Keratinocyte (primary cell): ENCODE results near the gene S100P. TPM values are rescaled to one million over a fixed set of nuclear protein-coding genes. Genes with fewer than 3 reads are reported as not detected.

ENCODE experiments used
- DNase-seq: peaks from one replicate; pipeline ENCODE4 v3.0.0-alpha.2; 2011; ENCODE audit warnings: low read depth, missing footprints, low spot score
- FAIRE-seq: peaks from 2 replicates; lab custom pipeline; 2011; peaks lifted over from hg19 to GRCh38; lab: Jason Lieb, UNC
- H2AFZ ChIP-seq: 2 replicates; pipeline ENCODE4 v1.6.0; 2012; ENCODE audit warnings: low read length, control low read depth, inconsistent platforms; ENCODE audit not compliant: control insufficient read depth
- H3K27ac ChIP-seq: 2 replicates; pipeline ENCODE4 v1.5.1; 2011; ENCODE audit warnings: low read length; ENCODE audit not compliant: control insufficient read depth, insufficient read depth
- H3K27me3 ChIP-seq: 3 replicates; pipeline ENCODE4 v1.6.0; 2011; ENCODE audit warnings: low read length; ENCODE audit not compliant: control insufficient read depth, insufficient read depth; ENCODE audit errors: extremely low read depth
- H3K36me3 ChIP-seq, 2 experiments: 2 replicates in 1 of 2; 3 replicates in 1 of 2; pipeline ENCODE4 v1.5.1; 2011; ENCODE audit warnings: low read length in 2 of 2, mild to moderate bottlenecking in 1 of 2; ENCODE audit not compliant: control insufficient read depth in 2 of 2, insufficient read depth in 2 of 2; ENCODE audit errors: extremely low read depth in 1 of 2
- H3K4me1 ChIP-seq: 3 replicates; pipeline ENCODE4 v1.5.1; 2011; ENCODE audit warnings: low read length; ENCODE audit not compliant: control insufficient read depth, insufficient read depth; ENCODE audit errors: extremely low read depth
- H3K4me2 ChIP-seq: 3 replicates; pipeline ENCODE4 v1.6.0; 2011; ENCODE audit warnings: low read depth, low read length; ENCODE audit not compliant: control insufficient read depth, insufficient read depth; ENCODE audit errors: extremely low read depth
- H3K4me3 ChIP-seq, 3 experiments: fragments of 200-600 bp in 1 of 3; sonication (generic) in 1 of 3; 2 replicates in 2 of 3; 3 replicates in 1 of 3; pipeline ENCODE4 v1.5.1; 2011 to 2016; ENCODE audit warnings: low read length in 3 of 3, mild to moderate bottlenecking in 3 of 3, control low read depth in 2 of 3, inconsistent platforms in 1 of 3, low read depth in 1 of 3, mixed read lengths in 1 of 3, mixed run types in 1 of 3, moderate library complexity in 1 of 3; ENCODE audit not compliant: control insufficient read depth in 2 of 3, insufficient read depth in 2 of 3; ENCODE audit errors: extremely low read depth in 1 of 3
- H3K79me2 ChIP-seq: 2 replicates; pipeline ENCODE4 v1.6.0; 2012; ENCODE audit warnings: low read length; ENCODE audit not compliant: control insufficient read depth, insufficient read depth
- H3K9ac ChIP-seq: 3 replicates; pipeline ENCODE4 v1.6.0; 2011; ENCODE audit warnings: low read length; ENCODE audit not compliant: control insufficient read depth, insufficient read depth; ENCODE audit errors: extremely low read depth
- H3K9me1 ChIP-seq: 3 replicates; pipeline ENCODE4 v1.6.0; 2011; ENCODE audit warnings: low read length; ENCODE audit not compliant: control insufficient read depth, insufficient read depth; ENCODE audit errors: extremely low read depth
- H3K9me3 ChIP-seq: 2 replicates; pipeline ENCODE4 v1.5.1; 2012; ENCODE audit warnings: low read depth, low read length; ENCODE audit not compliant: control insufficient read depth
- H4K20me1 ChIP-seq: 3 replicates; pipeline ENCODE4 v1.6.0; 2011; ENCODE audit warnings: low read length; ENCODE audit not compliant: control insufficient read depth, insufficient read depth; ENCODE audit errors: extremely low read depth
- CTCF ChIP-seq, 3 experiments: IDR thresholded peaks in 1 of 3; conservative IDR thresholded peaks in 1 of 3; optimal IDR thresholded peaks in 1 of 3; 2 replicates in 2 of 3; 3 replicates in 1 of 3; pipeline versions ENCODE3 to v1.5.1; 2011; ENCODE audit warnings: low read length in 3 of 3, mild to moderate bottlenecking in 3 of 3, moderate library complexity in 2 of 3, control low read depth in 1 of 3, inconsistent platforms in 1 of 3; ENCODE audit not compliant: insufficient read depth in 2 of 3; ENCODE audit errors: extremely low read depth in 1 of 3
- EZH2 ChIP-seq: IDR thresholded peaks from one replicate; pipeline ENCODE4 v1.6.1; 2012; ENCODE audit warnings: inconsistent platforms, mild to moderate bottlenecking, low read length, moderate library complexity
- dilution Hi-C: fragments of 300-500 bp; cut with MboI; formaldehyde crosslinking; loops from one replicate; pipeline ENCODE4 v1.7.0; 2020; ENCODE audit warnings: low sequenced_read_pairs; ENCODE audit not compliant: extremely low pct_ligation_motif_present
- polyA plus RNA-seq, 5 experiments: library from polyadenylated mRNA; depleted of rRNA in 3 of 5; stranded (reverse) in 3 of 5; stranded (forward) in 1 of 5; unstranded in 1 of 5; fragments of >200 nt; gene quantifications; 1 replicate in 1 of 5; 2 replicates in 3 of 5; 3 replicates in 1 of 5; pipeline versions ENCODE4 v1.2.1 to v1.2.3, GENCODE V29; 2011 to 2012; ENCODE audit warnings: missing spikeins in 2 of 5, low read depth in 1 of 5, low replicate concordance in 1 of 5

The S100P gene
- polyA plus RNA-seq, 1 donor (not counting 4 experiments of a cell fraction or from before 2014, with no cell fraction given) = 1.7 TPM

- no peak for DNase-seq
- Histone ChIP-seq H2AFZ (no peak overlapping the region), H4K20me1 (no peaks in the 10 kb centered on the region), H3K4me3 (no peak overlapping the region), H3K4me1 (peaks cover 17% of the 10 kb centered on the region), H3K9me1 (no peaks in the 10 kb centered on the region), H3K9me3 (no peaks in the 10 kb centered on the region), H3K27me3 (no peaks in the 10 kb centered on the region), H3K27ac (no peak overlapping the region), H3K36me3 (no peaks in the 10 kb centered on the region), H3K9ac (no peak overlapping the region), H3K79me2 (no peaks in the 10 kb centered on the region), H3K4me2 (no peak overlapping the region)
- FAIRE-seq = no peak
- dilution Hi-C loops = no loop called here
- TF ChIP-seq EZH2 = no peak
Observed at GRCh38 chr4:6689506-6689960, 4.1 kb upstream of the S100P start.

GRCh38 chr4:6692379-6692778, 1.3 kb upstream of the S100P start:
- Histone ChIP-seq H3K27ac (no peak overlapping the region), H3K4me2 (no peak overlapping the region)
- dilution Hi-C loops = no loop called here

More at GRCh38 chr4:6692379-6692778, 1.3 kb upstream of the S100P start:
- no peak overlapping the region for H3K4me3 ChIP-seq
- H2AFZ ChIP-seq = no peak overlapping the region
- H3K9me3 ChIP-seq = no peaks in the 10 kb centered on the region
- H4K20me1 ChIP-seq = no peaks in the 10 kb centered on the region
- H3K9me1 ChIP-seq = no peaks in the 10 kb centered on the region
- no peaks in the 10 kb centered on the region for H3K79me2 ChIP-seq
- H3K27me3 ChIP-seq = no peaks in the 10 kb centered on the region
- H3K4me1 ChIP-seq = peaks cover 39% of the 10 kb centered on the region
- H3K9ac ChIP-seq = no peak overlapping the region
- FAIRE-seq = no peak
- H3K36me3 ChIP-seq = no peaks in the 10 kb centered on the region
- no peak for DNase-seq
- TF ChIP-seq EZH2 = no peak
- no peak for TF ChIP-seq CTCF (optimal IDR thresholded peaks at IDR 0.05 in 1 of 3, IDR thresholded peaks at IDR 0.05 in 1 of 3, conservative IDR thresholded peaks at IDR 0.05 in 1 of 3; ENCODE audit: extremely low read depth in 1 of 3, insufficient read depth in 2 of 3, low read length in 3 of 3)
